ENCODE results near the gene GPC6. TPM values are rescaled to one million over a fixed set of nuclear protein-coding genes. Genes with fewer than 3 reads are reported as not detected.

The GPC6 gene
- total and polyA plus RNA-seq, 9 of the 15 experiments (the other 6 are each of a cell fraction or from before 2014, with no cell fraction given), result under 0.01 to 0.20 (median 0.01) TPM; not detected in 4

DNA sequence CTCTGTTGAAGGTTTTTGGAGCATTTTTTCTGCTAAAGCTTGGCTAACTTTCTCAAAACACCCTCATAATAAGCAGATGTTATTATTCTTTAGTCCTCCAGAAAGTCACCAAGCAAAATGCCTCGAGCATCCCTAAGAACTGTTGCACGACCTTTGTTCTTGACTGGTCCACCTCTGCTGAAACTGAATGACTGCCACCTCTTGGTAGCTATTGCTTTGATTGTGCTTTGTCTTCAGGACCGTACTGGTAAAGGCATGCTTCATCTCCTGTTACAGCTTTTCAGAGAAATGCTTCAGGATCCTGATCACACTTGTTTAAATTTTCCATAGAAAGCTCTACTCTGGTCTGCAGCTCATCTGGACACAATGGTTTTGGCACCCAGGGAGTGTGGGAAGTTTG is 998.1 kb downstream of the GPC6 start:
- H3K27me3 ChIP-seq (ENCODE audit: control insufficient read depth in 2 of 2, insufficient read depth in 2 of 2, low read length in 2 of 2), result no peaks in the 10 kb centered on the region
- no peaks in the 10 kb centered on the region for H4K20me1 ChIP-seq (replicated peaks; ENCODE audit: control insufficient read depth, insufficient read depth, low read length)
- TF ChIP-seq SMARCE1 (IDR thresholded peaks at IDR 0.05) (no peak), FOXJ3 (CRISPR knock-in tag; IDR thresholded peaks at IDR 0.05) (no peak)
- TF ChIP-seq, protein P1, sequence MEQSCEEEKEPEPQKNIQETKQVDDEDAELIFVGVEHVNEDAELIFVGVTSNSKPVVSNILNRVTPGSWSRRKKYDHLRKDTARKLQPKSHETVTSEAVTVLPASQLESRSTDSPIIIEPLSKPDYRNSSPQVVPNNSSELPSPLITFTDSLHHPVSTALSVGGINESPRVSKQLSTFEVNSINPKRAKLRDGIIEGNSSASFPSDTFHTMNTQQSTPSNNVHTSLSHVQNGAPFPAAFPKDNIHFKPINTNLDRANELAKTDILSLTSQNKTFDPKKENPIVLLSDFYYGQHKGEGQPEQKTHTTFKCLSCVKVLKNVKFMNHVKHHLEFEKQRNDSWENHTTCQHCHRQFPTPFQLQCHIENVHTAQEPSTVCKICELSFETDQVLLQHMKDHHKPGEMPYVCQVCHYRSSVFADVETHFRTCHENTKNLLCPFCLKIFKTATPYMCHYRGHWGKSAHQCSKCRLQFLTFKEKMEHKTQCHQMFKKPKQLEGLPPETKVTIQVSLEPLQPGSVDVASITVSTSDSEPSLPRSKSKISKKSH (CRISPR knock-in tag; IDR thresholded peaks at IDR 0.05), result no peak
- intact Hi-C loops (cut with micrococcal nuclease) (no loop called here), in situ Hi-C loops (cut with MboI) (no loop called here)
- H3K4me2 ChIP-seq (ENCODE audit: insufficient read depth, low read length), result no peak overlapping the region
- no peak for DNase-seq (ENCODE audit: extremely low read depth in 1 of 4, low spot score in 3 of 4)
- no peaks in the 10 kb centered on the region for H3K9me3 ChIP-seq (replicated peaks; ENCODE audit: control insufficient read depth, insufficient read depth, low read depth, low read length)
- no peak for ATAC-seq
- no peaks in the 10 kb centered on the region for H3K79me2 ChIP-seq (ENCODE audit: control insufficient read depth, insufficient read depth, low read length)
- H3K27ac ChIP-seq (ENCODE audit: extremely low read depth, low read depth, low read length), result no peak overlapping the region
- no peak overlapping the region for H2AFZ ChIP-seq (ENCODE audit: low read depth, low read length)
- no peak overlapping the region for H3K4me3 ChIP-seq
- FAIRE-seq, result no peak
- ChIA-PET CTCF (ENCODE audit: low intra/inter-chr PET ratio) (no interaction called here), POLR2A (no interaction called here)
- H3K4me1 ChIP-seq (replicated peaks in 1 of 2; ENCODE audit: control insufficient read depth in 2 of 2, insufficient read depth in 2 of 2, low read length in 2 of 2), result no peaks in the 10 kb centered on the region
- H3K9me1 ChIP-seq (ENCODE audit: control insufficient read depth, insufficient read depth, low read length), result no peaks in the 10 kb centered on the region
- WGBS (ENCODE audit: insufficient coverage, low coverage, missing lambda C conversion rate), result 0% methylated on average over 1 of the region's 3 CpGs
- no TSS peak for BruUV-seq (replicated peaks)
- no peak overlapping the region for H3K9ac ChIP-seq (ENCODE audit: insufficient read depth in 1 of 2, low read depth in 2 of 2, low read length in 2 of 2)
- H3K36me3 ChIP-seq (ENCODE audit: control insufficient read depth, insufficient read depth, low read length), result no peaks in the 10 kb centered on the region

DNA sequence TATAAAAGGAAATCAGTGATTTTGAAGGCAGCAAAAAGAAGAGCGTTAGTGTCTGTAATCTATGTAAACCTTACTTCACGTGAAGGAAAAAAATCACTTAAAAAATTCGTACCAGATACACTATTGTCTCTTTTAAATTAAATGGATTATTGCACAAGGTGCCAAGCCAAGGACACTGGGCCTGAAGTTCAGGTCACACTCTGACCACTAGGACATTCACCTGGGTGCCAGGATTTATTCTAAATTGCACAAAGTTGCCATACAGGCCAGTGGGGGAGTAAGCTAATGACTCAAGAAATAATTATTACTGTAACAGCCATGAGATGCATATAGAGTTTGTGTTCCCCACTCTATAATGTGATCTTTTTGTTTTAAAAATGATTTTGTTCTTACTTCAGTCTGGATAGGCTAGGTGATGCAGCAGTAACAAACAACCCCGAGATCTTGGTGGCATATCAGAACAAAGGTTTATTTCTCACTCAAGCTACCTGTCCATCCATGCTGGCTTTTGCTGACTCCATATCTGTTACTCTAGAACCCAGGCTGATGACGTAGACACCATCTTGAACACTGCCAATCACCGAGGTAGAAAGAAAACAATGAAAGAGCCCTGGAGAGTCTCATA is 1000.8 kb downstream of the GPC6 start:
- in situ Hi-C loops (cut with MboI), result no loop called here
- FAIRE-seq (no peak), DNase-seq (ENCODE audit: extremely low read depth in 1 of 4, low spot score in 3 of 4) (no peak), ATAC-seq (no peak)
- ChIA-PET POLR2A (no interaction called here), CTCF (ENCODE audit: low intra/inter-chr PET ratio) (no interaction called here)
- H3K4me2 ChIP-seq (ENCODE audit: insufficient read depth, low read length), result no peak overlapping the region
- no peaks in the 10 kb centered on the region for H4K20me1 ChIP-seq (replicated peaks; ENCODE audit: control insufficient read depth, insufficient read depth, low read length)
- no peaks in the 10 kb centered on the region for H3K79me2 ChIP-seq (ENCODE audit: control insufficient read depth, insufficient read depth, low read length)
- H3K9me3 ChIP-seq (replicated peaks; ENCODE audit: control insufficient read depth, insufficient read depth, low read depth, low read length), result no peaks in the 10 kb centered on the region
- WGBS (ENCODE audit: insufficient coverage, low coverage, missing lambda C conversion rate), result 0% methylated on average over 6 of the region's 6 CpGs
- intact Hi-C loops (cut with micrococcal nuclease), result no loop called here
- H2AFZ ChIP-seq (ENCODE audit: low read depth, low read length), result no peak overlapping the region
- no peak overlapping the region for H3K27ac ChIP-seq (ENCODE audit: extremely low read depth, low read depth, low read length)
- no peaks in the 10 kb centered on the region for H3K9me1 ChIP-seq (ENCODE audit: control insufficient read depth, insufficient read depth, low read length)
- no TSS peak for BruUV-seq (replicated peaks)
- no peaks in the 10 kb centered on the region for H3K4me1 ChIP-seq (replicated peaks in 1 of 2; ENCODE audit: control insufficient read depth in 2 of 2, insufficient read depth in 2 of 2, low read length in 2 of 2)
- no peaks in the 10 kb centered on the region for H3K36me3 ChIP-seq (ENCODE audit: control insufficient read depth, insufficient read depth, low read length)
- no peak overlapping the region for H3K9ac ChIP-seq (ENCODE audit: insufficient read depth in 1 of 2, low read depth in 2 of 2, low read length in 2 of 2)
- H3K4me3 ChIP-seq, result no peak overlapping the region
- no peaks in the 10 kb centered on the region for H3K27me3 ChIP-seq (ENCODE audit: control insufficient read depth in 2 of 2, insufficient read depth in 2 of 2, low read length in 2 of 2)
- TF ChIP-seq, protein P2, sequence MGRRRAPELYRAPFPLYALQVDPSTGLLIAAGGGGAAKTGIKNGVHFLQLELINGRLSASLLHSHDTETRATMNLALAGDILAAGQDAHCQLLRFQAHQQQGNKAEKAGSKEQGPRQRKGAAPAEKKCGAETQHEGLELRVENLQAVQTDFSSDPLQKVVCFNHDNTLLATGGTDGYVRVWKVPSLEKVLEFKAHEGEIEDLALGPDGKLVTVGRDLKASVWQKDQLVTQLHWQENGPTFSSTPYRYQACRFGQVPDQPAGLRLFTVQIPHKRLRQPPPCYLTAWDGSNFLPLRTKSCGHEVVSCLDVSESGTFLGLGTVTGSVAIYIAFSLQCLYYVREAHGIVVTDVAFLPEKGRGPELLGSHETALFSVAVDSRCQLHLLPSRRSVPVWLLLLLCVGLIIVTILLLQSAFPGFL (CRISPR knock-in tag; IDR thresholded peaks at IDR 0.05), result no peak
- TF ChIP-seq ZC3H8 (IDR thresholded peaks at IDR 0.05) (no peak), NBN (IDR thresholded peaks at IDR 0.05; ENCODE audit: low read depth) (no peak), SMAD1 (IDR thresholded peaks at IDR 0.05; ENCODE audit: low read depth, low read length, partially characterized antibody) (no peak), RBM39 (optimal IDR thresholded peaks at IDR 0.05; ENCODE audit: low read depth, low read length) (no peak), TCF7L2 (IDR thresholded peaks at IDR 0.05; ENCODE audit: low read depth, low read length) (no peak), BDP1 (IDR thresholded peaks at IDR 0.05; ENCODE audit: insufficient read depth, insufficient read length) (no peak), ZKSCAN8 (CRISPR knock-in tag; IDR thresholded peaks at IDR 0.05) (no peak)
- TF ChIP-seq, protein P3, sequence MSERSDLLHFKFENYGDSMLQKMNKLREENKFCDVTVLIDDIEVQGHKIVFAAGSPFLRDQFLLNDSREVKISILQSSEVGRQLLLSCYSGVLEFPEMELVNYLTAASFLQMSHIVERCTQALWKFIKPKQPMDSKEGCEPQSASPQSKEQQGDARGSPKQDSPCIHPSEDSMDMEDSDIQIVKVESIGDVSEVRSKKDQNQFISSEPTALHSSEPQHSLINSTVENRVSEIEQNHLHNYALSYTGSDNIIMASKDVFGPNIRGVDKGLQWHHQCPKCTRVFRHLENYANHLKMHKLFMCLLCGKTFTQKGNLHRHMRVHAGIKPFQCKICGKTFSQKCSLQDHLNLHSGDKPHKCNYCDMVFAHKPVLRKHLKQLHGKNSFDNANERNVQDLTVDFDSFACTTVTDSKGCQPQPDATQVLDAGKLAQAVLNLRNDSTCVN (CRISPR knock-in tag; IDR thresholded peaks at IDR 0.05), result no peak
